ENCODE data around the gene HCN3. TPM values are rescaled to one million over a fixed set of nuclear protein-coding genes. Genes with fewer than 3 reads are reported as not detected.
A peak's percentile ranks its signal among the peaks of the same experiment; 100 is the strongest.
"Not testable (repeated sequence)": the region's sequence is repeated elsewhere in the genome, so short reads cannot be mapped to it uniquely, and the experiment has no call there.

Gene HCN3
- total RNA-seq = 10 to 100 TPM; 10.3 to 15.6 (median 10.8) TPM
- long read RNA-seq, donor 1, partial matches to known transcripts = 2 of 11 reads
- long read RNA-seq, donor 1, other reads (novel, unspliced or antisense) = 7 of 11 reads
- long read RNA-seq, donor 2 = 0 reads

- H3K36me3 ChIP-seq (ENCODE audit: low read depth) = no peaks in the 10 kb centered on the region
- TF ChIP-seq CTCF (IDR thresholded peaks at IDR 0.05) = peak; percentile 80
- intact Hi-C loops (cut with DNase I, micrococcal nuclease) = loop anchor here in 1 of 2 donors (10.0 kb wide), 1 partner anchor 48 kb away; the partner anchor contains the start of gene RUSC1
- DNase-seq (peak; percentile 98 to 100 (median 99)), ATAC-seq (peak; percentile 85)
- H3K4me1 ChIP-seq (ENCODE audit: low read depth) = peaks cover 13% of the 10 kb centered on the region
- H3K4me3 ChIP-seq = peak within 1 kb of the TSS; percentile 46
- H3K9me3 ChIP-seq = no peaks in the 10 kb centered on the region
These were observed at the start of gene HCN3 for GRCh38 chr1:155277070-155277901. HCN3 (plus strand) TSS chr1:155277463; CDS start chr1:155277591, 128 bp downstream.

GRCh38 chr1:155228096-155228427, 49.2 kb upstream of the HCN3 start:
- H3K9me3 ChIP-seq = no peaks in the 10 kb centered on the region
- peaks cover 16% of the 10 kb centered on the region for H3K4me1 ChIP-seq (ENCODE audit: low read depth)
- no peak for DNase-seq
- H3K4me3 ChIP-seq = no peak overlapping the region
- intact Hi-C loops (cut with DNase I, micrococcal nuclease) = loop anchor here in 1 of 2 donors (10.0 kb wide), 1 partner anchor 53 kb away; the partner anchor contains the start of genes KRTCAP2 and TRIM46
- H3K36me3 ChIP-seq (ENCODE audit: low read depth) = peaks cover 6% of the 10 kb centered on the region
- ATAC-seq = no peak
- TF ChIP-seq CTCF (IDR thresholded peaks at IDR 0.05) = no peak

- intact Hi-C loops (cut with DNase I, micrococcal nuclease); DNase-seq; H3K9me3 ChIP-seq; ATAC-seq; H3K36me3 ChIP-seq (ENCODE audit: low read depth); H3K4me3 ChIP-seq: not testable (repeated sequence)
- peaks cover 10% of the 10 kb centered on the region for H3K4me1 ChIP-seq (ENCODE audit: low read depth)
These were observed 46.0 kb upstream of the HCN3 start for GRCh38 chr1:155231302-155231701.

GRCh38 chr1:155232001-155232978, 45.0 kb upstream of the HCN3 start:
- H3K36me3 ChIP-seq (ENCODE audit: low read depth); DNase-seq; H3K4me1 ChIP-seq (ENCODE audit: low read depth); intact Hi-C loops (cut with DNase I, micrococcal nuclease); ATAC-seq; H3K9me3 ChIP-seq; H3K4me3 ChIP-seq: not testable (repeated sequence)

GRCh38 chr1:155233502-155233901, 43.8 kb upstream of the HCN3 start:
- H3K4me3 ChIP-seq; H3K4me1 ChIP-seq (ENCODE audit: low read depth); H3K9me3 ChIP-seq; intact Hi-C loops (cut with DNase I, micrococcal nuclease); DNase-seq; H3K36me3 ChIP-seq (ENCODE audit: low read depth): not testable (repeated sequence)
- ATAC-seq = peak; percentile 12

- not testable (repeated sequence) for DNase-seq; H3K4me1 ChIP-seq (ENCODE audit: low read depth)
These were observed 41.9 kb upstream of the HCN3 start for GRCh38 chr1:155235375-155235774.

GRCh38 chr1:155236451-155236850, 40.8 kb upstream of the HCN3 start:
- Histone ChIP-seq H3K36me3 (ENCODE audit: low read depth) (no peaks in the 10 kb centered on the region), H3K4me3 (no peak overlapping the region), H3K4me1 (ENCODE audit: low read depth) (peaks cover 8% of the 10 kb centered on the region), H3K9me3 (no peaks in the 10 kb centered on the region)
- no peak for TF ChIP-seq CTCF (IDR thresholded peaks at IDR 0.05)
- DNase-seq (no peak), ATAC-seq (no peak)
- intact Hi-C loops (cut with DNase I, micrococcal nuclease) = no loop called here

More at GRCh38 chr1:155235375-155235774, 41.9 kb upstream of the HCN3 start:
- intact Hi-C loops (cut with DNase I, micrococcal nuclease); ATAC-seq; H3K36me3 ChIP-seq (ENCODE audit: low read depth); H3K9me3 ChIP-seq; H3K4me3 ChIP-seq: not testable (repeated sequence)
